Effector CD4-positive, alpha-beta T cell (primary cell): ENCODE results near the gene MAJIN.

Source experiments
- DNase-seq: peaks from one replicate; pipeline ENCODE4 v3.0.0-alpha.2; 2020

Gene MAJIN

GRCh38 chr11:64888729-64889511 lies 83.0 kb downstream of the MAJIN start:
- no peak for DNase-seq

GRCh38 chr11:64888406-64888728 lies 83.5 kb downstream of the MAJIN start:
- no peak for DNase-seq
